ENCODE measurements around the gene CAPN12.
"Not testable (repeated sequence)": the region's sequence is repeated elsewhere in the genome, so short reads cannot be mapped to it uniquely, and the experiment has no call there.

CAPN12 gene

GRCh38 chr19:38770949-38771275 lies 26.6 kb upstream of the CAPN12 start:
- DNase-seq, result not testable (repeated sequence)

DNA sequence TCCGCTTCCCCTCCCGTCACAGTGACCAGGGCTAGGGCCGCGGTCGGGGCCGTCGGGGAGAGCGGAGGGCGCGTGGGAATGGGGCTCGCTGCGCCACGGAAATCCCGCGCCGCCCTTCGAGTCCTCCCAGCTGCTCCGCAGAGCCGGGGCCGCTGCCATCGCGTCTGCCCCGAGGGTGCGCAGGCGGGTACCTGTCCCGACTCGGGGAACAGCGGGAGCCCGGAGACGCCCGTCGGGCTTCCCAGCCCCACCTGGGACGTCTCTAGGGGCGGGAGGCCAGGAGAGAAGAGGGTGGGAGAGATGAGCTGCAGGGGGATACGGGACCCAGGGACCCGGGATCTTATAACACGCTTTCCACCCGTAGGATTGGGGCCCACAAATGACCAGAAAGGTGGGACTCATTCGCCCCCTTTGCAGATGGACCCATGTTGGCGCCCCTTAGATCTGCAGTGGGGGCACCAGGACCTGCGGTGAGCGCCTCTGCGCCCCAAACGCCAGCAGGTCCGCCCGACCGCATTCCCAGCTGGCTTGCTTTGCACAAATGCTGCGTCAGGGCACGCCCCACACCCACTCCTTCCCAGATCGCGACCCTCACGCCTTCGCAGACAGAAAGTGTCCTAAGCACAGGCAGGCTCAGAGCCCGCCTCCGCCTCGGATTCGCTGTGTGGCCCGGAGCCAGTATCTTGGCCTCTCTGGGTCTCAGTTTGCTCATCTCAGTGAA lies 26.1 kb upstream of the CAPN12 start:
- not testable (repeated sequence) for DNase-seq

GRCh38 chr19:38769635-38770211 lies 25.4 kb upstream of the CAPN12 start:
- DNase-seq, result peak in 38 of 56 donors; percentile 2 to 79 (median 25)

GRCh38 chr19:38766276-38767047 lies 22.2 kb upstream of the CAPN12 start:
- DNase-seq, result no peak

DNA sequence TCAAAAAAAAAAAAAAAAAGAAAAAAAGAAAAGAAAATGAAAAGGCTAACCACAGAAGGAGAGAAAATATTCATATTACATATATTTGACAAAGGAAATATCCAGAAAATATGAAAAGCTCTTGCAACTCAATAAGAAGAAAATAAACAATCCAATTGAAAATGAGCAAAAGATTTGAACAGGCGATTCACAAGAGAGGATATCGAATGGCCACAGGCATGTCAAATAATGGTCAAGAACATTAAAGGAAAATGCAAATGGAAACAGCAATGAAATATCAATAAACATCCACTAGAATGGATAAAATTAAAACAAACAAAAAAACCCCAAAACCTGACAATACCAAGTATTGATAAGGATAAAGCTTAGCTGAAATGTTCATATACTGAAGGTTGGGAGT lies 20.9 kb upstream of the CAPN12 start:
- DNase-seq, result no peak

- no peak for DNase-seq
These were observed 19.5 kb upstream of the CAPN12 start for GRCh38 chr19:38763795-38764220.

- DNase-seq, result not testable (repeated sequence)
These were observed 17.7 kb upstream of the CAPN12 start for GRCh38 chr19:38761884-38762389.

DNA sequence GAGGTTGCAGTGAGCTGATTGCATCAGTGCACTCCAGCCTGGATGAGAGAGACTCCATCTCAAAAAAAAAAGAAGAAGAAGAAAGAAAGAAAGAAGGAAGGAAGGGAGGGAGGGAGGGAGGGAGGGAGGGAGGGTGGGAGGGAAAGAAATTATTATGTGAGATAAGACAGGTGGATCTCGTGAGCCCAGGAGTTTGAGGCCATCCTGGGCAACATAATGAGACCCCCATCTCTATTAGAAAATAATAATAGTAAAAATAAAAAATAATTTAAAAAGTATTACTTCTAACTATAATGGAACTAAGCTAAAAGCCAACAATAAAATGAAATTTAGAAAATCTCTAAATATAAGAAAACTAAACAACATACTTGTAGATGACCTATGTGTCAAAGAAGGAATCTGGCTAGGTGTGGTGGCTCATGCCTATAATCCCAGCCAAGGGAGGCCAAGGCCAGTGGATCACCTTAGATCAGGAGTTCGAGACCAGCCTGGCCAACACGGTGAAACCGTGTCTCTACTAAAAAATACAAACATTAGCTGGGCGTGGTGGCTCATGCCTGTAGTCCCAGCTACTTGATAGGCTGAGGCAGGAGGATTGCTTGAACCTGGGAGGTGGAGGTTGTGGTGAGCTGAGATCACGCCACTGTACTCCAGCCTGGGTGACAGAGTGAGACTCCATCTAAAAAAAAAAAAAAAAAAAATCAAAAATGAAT lies 16.7 kb upstream of the CAPN12 start:
- not testable (repeated sequence) for DNase-seq

DNA sequence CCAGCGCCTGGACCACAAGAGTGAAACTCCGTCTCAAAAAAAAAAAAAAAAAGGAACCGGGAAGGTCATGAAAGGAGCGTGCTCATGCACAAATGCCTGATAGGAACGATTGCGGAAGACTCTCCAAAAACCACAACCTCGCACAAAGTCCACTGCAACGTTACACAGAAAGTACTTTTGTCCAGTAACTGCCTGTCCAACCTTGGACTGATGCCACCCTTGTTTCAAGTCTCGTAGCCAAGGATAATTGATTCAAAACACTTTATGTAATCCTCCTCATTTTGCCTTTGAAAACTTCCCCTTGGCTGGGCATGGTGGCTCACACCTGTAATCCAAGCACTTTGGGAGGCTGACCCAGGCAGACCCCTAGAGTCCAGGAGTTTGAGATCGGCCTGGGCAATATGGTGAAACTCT lies 15.3 kb upstream of the CAPN12 start:
- no peak for DNase-seq

GRCh38 chr19:38754196-38754595 lies 9.9 kb upstream of the CAPN12 start:
- not testable (repeated sequence) for DNase-seq

DNA sequence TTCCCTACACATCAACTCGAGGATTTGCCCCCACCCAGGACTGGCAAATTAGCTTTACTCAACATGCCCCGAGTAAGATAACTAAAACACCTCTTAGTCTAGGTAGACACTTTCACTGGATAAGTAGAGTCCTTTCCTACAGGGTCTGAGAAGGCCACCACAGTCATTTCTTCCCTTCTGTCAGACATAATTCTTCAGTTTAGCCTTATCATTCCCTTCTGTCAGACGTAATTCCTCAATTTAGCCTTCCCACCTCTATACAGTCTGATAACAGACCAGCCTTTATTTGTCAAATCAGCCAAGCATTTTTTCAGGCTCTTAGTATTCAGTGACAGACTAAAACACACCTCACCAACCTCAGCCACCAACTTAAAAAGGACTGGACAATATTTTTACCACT lies 9.5 kb upstream of the CAPN12 start:
- DNase-seq, result not testable (repeated sequence)

GRCh38 chr19:38745316-38745715 lies 1.0 kb upstream of the CAPN12 start:
- no peak for DNase-seq

DNA sequence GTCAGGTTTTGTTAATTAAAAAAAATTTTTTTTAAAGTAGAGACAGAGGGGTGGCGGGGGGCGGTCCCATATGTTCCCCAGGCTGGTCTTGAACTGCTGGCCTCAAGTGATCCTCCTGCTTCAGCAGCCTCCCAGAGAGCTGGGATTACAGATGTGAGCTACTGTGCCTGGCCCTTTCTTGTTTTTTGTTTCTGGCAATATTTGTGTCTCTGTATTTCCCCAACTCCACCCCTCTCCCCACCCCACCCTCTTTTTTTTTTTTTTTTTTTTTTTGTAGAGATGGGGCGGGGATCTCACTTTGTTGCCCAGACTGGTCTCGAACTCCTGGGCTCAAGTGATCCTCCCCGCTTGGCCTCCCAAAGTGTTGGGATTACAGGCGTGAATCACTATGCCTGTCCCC lies 600 bp upstream of the CAPN12 start:
- no peak for DNase-seq

- DNase-seq, result no peak
These were observed 628 bp downstream of the CAPN12 start for GRCh38 chr19:38743394-38744297.

DNA sequence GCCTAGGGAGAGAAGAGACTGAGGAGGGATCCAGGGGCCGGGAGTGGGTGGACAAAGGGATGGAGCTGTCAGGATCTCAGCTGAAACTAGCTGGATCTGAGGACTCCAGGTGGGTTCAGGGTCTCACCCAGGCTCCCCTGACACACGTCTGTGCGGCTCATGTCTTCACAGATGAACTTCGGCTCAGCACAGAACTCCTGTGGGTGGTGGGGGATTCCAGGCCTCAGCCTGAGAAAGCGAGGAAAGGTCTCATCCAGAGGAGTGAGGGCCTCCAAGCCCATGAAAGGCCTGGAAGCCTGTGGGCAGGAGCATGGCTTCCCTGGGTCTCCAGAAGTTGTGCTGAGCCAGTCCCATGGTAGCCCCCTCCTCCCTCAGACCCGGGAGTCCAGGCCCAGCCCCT lies 1.4 kb downstream of the CAPN12 start:
- no peak for DNase-seq

DNA sequence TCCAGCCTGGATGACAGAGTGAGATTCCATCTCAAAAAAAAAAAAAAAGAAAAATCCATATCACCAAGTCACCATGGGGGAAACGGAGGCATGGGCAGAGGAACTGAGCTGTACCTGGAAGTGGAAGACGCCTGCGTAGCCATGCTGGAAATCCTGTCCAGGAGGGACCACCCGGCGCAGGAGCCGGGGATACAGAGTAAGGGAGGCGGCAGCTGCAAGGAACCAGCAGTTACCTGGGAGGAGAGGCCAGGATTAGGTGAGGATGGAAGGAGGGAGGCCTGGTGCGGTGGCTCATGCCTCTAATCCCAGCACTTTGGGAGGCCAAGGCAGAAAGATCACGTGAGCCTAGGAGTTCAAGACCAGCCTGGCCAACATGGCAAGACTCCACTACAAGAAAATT lies 2.0 kb downstream of the CAPN12 start:
- no peak for DNase-seq

- no peak for DNase-seq
These were observed 2.6 kb downstream of the CAPN12 start for GRCh38 chr19:38741670-38742069.

DNA sequence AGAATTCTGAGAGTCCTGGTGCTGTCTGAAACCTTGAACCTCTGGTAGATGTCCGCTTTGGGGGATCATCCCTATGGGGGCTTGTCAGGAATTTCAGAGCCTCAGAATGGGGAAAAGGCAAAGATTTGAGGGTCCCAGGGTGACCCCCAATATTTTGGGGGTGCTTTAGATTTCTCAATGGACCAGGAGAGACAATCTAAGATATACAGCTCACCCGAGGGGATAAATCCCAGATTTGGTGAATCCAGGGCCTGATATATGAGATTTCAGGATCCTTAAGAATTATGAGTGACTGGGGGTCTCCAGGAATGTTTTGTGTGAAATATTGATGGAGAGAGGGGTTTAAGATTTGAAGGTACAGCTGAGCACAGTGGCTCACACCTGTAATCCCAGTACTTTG lies 3.3 kb downstream of the CAPN12 start:
- no peak for DNase-seq

DNA sequence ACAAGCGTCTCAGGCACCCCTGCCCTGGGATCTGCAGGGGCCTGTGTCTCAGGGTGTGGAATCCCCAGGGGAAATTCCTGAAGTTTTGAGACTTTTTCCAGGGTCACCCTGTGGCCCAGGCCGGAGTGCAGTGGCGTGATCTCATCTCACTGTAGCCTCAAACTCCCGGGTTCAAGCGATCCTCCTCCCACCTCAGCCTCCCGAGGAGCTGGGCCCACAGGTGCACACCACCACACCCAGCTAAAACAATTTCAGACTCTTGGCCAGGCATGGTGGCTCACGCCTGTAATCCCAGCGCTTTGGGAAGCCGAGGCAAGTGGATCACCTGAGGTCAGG lies 4.0 kb downstream of the CAPN12 start:
- no peak for DNase-seq

DNA sequence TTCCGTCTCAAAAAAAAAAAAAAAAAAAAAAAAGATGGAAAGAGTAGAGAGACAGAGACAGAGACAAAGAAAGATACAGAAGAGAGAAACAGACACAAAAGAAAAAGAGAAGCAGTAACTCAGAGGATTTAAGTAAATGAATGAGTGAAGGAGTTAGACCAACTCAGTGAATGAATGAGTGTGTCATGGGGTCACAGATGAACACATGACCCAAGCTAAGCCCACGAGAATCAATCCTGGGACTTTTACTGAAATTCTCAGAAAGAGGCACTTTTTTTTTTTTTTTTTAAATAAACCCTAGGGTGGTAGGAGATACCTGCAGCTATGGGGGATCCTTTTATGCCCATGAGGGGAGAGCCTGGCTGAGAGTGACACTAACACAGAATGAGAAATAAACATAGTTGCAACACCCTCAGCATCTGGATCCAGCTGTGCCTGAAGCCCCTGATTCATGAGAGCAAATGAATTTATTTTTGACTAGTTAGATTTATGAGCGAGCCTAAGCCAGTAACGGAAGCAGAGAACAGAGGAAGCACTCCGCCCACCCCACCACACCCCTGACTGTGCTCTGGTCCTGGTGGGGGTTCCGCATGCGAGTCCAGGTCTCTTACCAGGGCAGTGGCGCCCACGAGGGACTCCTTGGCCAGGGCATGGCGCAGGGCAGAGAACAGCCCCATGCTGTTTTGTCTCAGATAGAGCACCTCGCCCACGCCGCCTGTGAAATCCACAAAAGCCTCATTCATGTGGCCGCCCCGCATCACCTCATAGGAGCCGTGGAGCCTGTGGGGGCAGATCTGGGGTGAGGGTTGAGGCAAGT lies 4.6 kb downstream of the CAPN12 start:
- DNase-seq, result no peak

Measured in amygdala (tissue), 56 donors.